Measurements from ENCODE around the gene CALML6. TPM values are rescaled to one million over a fixed set of nuclear protein-coding genes. Genes with fewer than 3 reads are reported as not detected.
"Not testable (repeated sequence)": the region's sequence is repeated elsewhere in the genome, so short reads cannot be mapped to it uniquely, and the experiment has no call there.

The CALML6 gene, protein sequence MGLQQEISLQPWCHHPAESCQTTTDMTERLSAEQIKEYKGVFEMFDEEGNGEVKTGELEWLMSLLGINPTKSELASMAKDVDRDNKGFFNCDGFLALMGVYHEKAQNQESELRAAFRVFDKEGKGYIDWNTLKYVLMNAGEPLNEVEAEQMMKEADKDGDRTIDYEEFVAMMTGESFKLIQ
- total RNA-seq: 0.32 TPM

DNA sequence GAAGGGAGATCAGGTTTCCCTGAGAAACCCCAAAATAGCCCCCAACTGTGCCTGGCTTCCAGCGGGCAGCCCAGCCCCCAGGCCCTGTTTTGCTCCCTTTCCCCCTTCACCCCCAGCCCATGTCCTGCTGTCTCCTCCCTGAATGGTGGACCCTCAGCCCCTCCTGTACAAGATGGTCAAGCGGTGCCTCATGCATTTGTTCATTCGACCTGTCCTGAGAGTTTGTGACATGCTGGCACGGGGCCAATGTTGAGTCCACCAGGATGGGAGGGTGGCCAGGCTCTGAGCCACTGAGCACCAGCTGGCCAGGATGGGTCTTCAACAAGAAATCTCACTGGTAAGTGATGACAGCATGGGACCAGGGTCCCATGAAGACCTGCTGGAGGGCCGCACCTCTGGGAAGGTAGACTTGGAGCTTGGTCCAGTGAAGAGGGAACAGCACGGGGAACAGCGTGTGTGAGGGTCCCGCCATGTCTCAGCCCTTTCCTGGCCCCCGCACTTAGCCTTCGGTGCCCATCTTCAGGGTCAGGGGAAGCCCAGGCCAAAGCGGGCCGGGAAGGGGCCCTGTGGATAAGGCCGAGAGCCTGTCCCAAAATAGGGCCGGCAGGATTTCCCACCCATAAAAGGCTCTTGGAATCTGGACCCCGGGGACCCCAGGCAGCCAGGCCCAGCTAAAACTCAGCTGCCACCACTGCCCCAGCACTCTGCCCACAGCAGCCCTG, at the start of gene CALML6:
CALML6 (plus strand) TSS at position 290 of the 722 bp plus-strand sequence; CDS start at position 311, 21 bp downstream.
- no peak for DNase-seq (ENCODE audit: low spot score)

DNA sequence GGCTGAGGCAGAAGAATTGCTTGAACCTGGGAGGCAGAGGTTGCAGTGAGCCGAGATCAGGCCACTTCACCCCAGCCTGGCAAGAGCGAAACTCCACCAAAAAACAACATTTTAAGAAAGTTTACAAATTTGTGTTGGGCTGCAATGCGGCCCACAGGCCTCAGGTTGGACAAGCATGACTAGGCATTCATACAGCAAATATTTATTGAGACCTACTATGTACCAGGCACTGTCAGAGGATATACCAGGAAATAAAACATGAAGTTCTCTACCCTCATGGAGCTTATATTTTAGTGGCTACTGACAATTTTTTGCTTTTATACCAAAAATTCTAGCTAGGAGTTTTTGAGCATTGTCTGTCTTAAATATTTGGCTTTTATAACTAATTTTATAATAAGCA, 47.9 kb upstream of the CALML6 start:
- no peak for DNase-seq (ENCODE audit: low spot score)

DNA sequence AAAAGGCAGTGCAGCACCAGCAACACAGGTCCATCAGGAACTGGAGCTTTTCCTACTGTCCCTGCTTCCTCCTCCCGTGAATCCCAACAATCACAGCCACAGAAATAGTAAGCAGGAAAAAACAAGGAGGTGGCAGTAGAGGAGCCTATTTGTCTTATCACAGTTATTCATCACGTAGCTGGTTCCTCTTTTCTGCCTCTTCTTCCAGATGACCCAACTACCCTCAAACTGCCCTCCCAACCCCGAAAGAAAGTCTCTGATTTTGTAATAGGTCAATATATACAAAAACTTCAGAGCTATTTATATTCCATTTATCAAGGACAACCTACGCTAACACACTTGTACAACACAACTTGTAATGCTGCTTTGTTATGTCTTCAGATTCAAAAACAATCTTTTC, 45.6 kb upstream of the CALML6 start:
- no peak for DNase-seq (ENCODE audit: low spot score)

DNA sequence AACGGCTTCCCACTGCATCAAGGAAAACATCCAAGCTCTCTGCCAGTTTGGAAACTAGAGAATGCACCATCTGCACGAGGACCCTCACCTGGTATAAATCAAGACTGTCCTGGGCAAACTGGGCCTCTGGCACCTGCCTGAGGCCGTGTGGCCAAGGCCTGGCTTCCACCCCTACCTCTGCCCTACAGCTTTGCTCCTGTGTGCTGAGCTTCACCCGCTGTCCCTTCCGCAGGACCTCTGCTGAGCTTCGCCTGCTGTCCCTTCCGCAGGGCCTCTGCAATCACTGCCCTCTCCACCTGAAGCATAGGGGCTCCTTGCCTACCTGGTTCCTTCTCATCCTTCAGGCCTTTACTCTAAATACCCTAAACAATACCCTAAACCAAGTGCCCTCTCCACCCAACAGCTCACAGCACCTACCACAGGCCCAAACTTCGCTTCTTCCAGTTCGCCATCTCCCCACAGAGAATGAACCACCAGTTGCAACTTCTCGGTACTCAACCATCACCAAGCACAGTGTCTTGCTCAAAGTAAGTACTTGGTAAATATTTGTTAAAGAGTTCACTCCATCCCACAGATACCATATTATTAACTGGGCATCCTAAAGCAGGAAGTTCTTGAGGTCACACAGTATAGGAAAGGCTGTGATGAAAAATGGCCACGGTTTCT, 42.6 kb upstream of the CALML6 start:
- no peak for DNase-seq (ENCODE audit: low spot score)

DNA sequence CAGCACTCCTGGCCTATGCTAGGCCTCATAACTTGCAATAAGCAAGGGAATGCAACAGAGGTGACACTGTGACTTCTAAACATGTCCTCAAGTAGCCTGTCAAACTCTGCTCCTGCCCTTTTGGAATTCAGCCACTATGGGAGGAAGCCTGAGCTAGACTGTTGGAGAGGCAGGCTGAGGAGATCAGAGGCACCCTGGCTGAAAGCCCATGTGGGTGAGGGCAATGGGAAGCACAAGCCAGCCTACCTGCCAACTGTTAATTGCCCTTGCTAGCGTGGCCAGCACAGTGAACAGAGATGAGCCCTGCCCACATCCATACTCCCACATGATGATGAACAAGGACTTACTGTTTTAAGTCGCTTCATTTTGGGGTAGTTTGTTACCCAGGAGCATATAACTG, 41.9 kb upstream of the CALML6 start:
- DNase-seq (ENCODE audit: low spot score): no peak

DNA sequence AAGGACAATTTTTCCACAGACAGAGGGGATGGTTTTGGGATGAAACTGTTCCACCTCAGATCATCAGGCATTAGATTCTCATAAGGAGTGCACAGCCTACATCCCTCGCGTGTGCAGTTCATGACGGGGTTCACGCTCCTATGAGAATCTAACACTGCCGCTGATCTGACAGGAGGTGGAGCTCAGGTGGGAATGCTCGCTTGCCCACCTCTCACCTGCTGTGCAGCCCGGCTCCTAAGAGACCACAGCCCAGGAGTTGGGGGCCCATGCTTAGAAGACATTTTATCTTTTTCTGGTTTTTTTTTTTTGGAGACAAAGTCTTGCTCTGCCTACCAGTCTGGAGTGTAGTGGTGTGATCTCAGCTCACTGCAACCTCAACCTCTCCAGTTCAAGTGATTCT, 40.2 kb upstream of the CALML6 start:
- DNase-seq (ENCODE audit: low spot score): no peak

DNA sequence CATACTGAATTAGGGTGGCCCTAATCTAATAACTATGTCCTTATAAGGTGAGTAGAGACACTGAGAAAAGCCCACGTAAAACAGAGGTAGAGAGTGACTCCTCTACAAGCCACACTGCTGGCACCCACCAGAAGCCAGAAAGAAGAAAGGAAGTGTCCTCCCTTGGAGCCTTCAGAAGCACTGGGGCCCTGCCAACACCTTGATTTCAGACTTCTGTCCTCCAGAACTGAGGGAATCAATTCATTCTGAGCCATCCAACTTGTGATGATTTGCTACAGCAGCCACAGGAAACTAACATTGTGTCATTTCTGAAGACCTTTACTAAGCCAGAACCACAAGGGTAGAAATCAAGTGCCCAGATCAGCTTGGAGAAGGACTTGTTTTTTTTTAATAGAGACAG, 39.1 kb upstream of the CALML6 start:
- no peak for DNase-seq (ENCODE audit: low spot score)

DNA sequence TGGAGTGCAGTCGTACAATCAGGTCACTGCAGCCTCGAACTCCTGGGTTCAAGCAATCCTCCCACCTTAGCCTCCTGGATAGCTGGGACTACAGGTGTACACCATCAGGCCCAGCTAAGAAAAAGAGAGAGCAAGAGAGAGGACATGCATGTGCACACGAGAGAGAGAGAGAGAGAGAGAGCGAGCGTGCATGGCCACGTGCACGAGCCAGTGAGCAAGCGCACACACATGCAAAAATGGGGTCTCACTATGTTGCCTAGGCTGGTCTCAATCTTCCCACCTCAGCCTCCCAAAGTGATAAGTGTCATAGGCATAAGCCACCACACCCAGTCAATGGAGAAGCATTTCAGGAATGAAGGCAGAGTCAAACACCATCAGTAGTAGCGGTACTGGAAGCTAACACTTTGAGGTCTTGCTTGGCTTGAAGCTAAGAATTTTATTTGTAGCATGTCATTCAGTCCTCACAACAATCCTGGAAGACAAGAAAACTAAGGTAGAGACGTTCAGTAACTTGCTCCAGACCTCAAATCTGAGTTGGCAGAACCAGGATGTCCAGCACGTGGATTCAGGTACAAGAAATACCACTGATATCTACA, 38.6 kb upstream of the CALML6 start:
- DNase-seq (ENCODE audit: low spot score): no peak

DNA sequence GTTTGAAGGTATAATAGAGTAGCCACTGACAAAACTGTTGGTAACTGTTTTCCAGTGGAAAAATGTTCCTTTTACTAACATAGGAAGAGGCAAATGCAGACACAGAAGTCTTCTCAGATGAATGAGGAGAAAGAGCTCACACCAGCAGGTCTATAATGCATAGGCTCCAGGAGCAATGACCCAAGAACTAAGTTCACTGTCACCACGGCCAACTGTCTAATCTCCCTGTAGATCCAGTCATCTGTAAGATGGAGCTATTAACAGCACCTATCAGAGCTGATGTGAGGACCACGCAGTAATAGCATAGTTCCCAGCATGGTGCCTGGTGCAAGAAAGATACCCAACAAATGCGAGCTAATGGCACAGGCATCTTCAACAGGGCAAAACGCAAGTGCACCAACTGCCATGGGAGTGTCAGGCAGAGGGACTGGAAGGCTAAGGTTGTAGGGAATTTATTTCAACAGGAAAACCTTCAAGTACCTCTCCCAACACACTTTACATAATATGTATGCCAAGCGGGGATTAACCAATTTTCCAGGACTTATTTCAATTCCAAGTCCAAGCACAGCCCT, 37.1 kb upstream of the CALML6 start:
- DNase-seq (ENCODE audit: low spot score): no peak

DNA sequence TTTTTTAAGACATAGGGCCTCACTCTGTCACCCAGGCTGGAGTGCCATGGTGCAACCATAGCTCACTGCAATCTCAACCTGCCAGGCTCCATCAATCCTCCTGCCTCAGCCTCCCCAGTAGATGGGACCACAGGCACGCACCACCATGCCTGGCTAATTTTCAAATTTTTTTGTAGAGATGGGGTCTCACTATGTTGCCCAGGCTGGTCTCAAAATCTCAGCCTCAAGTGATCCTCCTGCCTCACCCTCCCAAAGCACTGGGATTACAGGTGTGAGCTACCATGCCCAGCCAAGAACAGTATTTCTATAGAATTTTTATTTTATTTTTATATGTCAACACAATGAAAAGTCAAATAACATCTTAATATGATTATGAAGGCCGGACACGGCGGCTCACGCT, 35.1 kb upstream of the CALML6 start:
- no peak for DNase-seq (ENCODE audit: low spot score)

DNA sequence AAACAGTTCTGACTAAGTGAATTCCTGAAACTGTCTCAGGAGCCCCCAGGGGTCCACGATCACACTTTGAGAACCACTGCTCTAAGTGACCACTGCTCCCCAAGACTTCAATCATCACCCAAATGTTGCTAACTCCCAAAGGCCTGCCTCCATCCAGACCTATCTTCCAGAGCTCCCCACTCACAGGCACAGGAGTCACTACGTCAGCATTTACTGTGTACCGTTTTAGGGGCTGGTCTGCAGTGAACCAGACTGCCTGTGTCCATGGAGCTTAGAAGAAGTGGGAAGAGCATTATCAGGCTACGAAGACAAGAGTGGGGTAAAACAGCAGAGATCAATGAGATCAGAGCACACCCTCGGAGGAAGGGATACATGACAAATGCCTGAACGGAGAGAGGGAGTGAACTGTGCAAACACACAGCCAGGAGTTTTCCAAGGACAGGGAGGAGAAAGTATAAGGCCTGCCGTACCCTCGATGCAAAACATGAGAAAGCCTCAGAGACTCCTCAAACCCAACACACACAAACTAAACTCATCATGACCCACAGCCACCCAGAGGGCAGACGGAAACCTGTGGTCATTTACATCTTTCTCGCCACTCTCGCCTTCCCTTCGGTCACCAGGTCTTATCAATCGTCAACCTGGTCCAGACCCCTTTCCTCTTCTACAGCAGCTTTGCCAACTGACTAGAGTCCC, 34.3 kb upstream of the CALML6 start:
- DNase-seq (ENCODE audit: low spot score): no peak

DNA sequence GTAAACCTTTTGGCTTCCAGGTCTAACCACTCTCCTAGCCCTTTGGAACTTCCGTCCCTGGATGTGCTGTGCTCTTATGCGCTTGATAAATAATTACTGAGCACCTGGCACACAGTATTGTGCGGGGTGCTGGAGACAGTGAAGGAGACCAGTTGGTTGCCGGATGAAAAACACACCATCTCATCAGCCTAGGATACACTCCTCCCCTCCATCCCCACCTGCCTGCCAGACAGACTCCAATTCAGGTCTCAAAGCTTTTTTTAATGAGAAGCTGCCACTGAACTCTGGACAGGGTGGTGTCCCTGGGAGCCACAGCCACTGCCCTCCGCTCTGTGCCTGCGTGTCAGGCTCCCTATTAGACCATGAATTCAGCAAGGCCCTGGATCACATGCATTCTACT, 33.3 kb upstream of the CALML6 start:
- DNase-seq (ENCODE audit: low spot score): no peak

DNA sequence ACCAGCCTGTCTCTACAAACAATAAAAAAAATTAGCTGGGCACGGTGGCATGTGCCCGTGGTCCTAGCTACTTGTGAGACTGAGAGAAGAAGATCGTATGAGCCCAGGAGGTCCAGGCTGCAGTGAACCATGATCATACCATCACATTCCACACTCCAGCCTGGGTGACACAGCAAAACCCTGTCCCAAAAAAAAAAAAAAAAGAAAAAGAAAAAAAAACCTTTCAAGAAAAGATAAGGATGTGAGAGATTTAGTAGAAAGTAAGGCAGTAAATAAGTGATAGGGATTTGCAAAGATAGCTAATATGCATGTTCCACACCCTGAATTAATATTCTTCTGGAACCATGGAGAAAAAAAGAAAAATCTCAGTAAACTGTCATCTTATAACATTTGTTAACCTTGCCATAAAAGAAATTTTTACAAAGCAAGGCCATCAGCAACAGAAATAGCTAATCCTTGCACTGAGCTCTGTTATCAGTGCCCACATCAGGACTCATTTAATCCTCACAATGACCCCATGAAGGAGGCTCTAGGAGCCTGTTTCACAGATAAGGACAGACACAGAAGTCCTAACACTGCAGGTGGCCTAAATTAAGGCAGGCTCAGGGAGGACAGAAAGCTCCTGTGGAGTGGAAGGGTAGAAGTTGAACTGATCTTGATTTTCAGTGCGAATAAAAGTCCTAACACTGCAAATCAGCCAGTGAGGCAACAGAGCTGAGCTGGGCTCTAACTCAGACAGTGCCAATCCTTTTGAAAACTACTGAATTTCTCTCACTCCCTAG, 31.8 kb upstream of the CALML6 start:
- no peak for DNase-seq (ENCODE audit: low spot score)

DNA sequence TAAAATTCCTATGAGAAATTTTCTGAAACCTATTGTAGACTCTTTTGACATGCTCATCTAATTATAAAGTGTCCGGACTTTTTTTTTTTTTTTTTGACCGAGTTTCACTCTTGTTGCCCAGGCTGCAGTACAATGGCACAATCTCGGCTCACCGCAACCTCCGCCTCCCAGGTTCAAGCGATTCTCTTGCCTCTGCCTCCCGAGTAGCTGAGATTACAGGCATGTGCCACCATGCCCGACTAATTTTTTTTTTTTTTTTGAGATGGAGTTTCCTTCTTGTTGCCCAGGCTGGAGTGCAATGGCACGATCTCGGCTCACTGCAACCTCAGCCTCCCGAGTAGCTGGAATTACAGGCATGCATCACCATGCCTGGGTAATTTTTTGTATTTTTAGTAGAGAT, 31.2 kb upstream of the CALML6 start:
- not testable (repeated sequence) for DNase-seq (ENCODE audit: low spot score)

DNA sequence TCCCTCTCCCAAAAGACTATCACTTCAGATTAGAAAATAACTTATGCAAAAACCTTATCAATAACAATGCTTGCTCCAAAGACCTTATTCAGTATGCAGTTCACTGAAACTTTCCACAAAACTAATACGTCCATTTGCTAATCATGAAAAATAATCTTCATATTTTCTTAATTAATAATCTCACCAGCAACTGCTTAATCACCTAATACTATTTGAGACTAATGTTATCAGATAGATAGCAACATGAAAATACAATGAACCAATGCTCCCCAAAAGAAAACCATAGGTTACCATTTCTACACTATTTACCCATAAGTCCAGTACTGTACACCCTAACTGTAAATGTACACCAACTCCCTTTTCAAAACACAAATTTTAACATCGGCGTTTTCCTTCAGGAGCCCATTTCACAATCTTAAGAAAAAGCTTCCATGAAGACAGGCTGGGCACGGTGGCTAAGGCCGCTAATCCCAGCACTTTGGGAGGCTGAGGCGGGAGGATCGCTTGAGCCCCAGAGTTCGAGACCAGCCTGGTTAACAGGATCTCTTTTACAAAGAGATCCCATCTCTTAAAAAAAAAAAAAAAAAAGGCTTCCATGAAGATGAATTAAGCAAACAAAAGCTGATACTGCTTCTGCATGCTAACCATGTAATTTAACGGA, 25.8 kb upstream of the CALML6 start:
- no peak for DNase-seq (ENCODE audit: low spot score)

DNA sequence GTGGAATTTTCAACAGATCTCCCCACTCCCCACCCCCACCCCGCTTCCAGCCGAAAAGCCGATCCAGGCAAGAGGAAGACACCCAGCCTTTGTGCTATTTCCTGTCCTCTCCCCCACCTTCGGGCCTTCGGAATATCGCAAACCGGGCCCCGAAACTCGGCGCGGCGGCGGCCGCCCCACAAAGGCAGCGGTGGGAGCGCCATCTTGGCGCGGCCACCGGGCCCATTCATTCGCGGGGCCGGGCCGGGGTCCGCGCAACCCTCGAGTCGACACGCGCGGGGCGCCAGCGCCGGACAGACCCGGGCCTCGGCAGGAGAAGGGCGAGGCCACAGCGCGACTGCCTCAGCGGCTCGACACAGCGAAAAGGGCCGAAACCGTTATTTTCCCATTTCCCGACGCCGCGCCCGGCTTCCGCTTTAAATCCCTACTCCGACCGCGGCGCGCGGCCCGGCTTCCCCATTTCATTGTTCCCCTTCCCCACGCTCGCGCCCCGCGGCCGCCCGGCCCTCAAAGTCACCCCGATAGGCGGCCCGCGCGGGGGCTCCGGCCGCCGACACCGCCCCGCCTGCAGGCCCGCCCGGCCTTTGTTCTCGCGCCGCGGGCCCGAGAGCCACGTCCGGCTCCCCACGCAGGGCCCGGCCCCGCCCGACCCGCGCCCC, 25.1 kb upstream of the CALML6 start:
- no peak for DNase-seq (ENCODE audit: low spot score)

DNA sequence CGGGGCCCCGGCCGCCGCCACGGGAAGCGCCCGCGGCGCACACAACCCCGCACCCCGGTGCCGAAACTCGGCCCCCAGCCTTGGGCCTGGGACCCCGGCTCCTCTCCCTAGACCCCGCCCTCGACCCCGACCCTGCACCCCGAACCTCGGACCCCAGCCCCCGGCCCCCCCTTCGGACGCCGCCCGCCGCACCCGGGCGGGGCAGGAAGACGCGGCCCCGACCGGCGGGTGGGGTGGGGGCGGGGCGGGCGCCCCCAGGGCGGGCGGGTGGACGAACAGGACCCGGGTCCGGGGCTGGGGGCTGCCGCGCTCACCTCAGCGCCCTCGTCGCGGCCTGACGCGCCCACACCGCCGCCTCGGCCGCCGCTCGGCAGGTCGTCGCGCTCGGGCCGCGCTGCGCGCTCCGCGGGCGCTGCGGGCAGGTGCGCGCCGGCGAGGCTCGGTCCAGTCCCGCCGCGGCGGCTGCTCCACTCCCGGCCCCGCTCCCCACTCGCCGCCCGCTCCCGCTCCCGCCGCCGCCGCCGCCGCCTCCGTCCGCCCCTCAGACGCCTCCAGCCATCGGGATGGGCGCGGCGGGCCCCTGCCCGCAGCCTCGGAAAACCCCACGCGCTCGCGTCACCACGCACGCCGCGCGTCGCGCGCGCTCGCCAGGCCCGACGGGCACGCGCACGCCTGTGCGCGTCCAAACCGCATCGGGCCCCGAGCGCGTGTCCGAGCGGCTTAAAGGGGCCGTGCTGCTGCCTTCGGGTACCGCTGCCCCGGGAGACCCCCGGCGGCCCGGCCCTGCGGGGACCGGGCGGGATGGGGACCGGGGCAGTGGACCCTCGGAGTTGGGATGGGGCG, 24.3 kb upstream of the CALML6 start, which contains the start of gene GNB1:
GNB1 (minus strand) TSS at position 582 of the 843 bp plus-strand sequence. CDS start 65,634 bp downstream, outside the sequence.
- peak; percentile 91 for DNase-seq (ENCODE audit: low spot score)

DNA sequence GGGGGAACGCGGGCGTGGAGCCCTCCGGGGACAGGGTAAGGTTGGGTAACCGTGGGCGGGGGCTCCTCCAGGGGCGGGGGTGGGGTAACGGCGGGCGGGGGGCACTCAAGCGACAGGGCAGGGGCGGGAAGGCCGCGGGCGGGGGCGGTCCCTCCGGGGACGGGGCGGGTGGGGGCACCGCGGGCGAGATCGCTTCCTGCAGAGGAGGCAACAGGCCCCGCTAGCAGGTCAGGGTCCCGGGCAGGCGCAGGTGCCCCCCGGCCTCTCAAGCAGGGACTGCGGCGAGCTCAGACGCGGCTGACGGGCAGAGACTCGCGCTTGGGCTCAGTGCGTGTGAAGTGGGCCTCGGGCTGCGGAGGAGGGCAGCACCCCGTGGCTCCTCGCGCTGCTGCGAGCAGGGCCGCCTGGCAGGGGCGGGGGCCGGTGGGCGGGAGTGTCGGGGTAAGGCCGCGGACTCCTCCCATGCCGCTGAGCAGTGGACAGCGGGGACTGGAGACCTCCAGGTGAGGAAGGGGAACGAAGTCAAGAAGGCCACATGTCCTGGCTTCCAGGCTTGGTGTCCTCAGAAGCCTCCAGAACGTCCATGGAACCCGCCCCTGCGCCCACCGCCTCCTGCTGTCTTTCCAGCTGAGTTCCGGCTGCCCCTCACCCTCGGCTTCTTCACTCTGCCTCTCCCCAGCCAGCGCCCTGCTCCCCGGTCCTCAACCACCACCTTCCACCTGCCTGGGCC, 23.5 kb upstream of the CALML6 start:
- DNase-seq (ENCODE audit: low spot score): peak; percentile 78

Measured in mucosa of gallbladder (tissue), 1 donor.